GM18498 (cell line): ENCODE results near the gene GPATCH2L.

Source experiments
- ATAC-seq: cut with Tn5 transposase; IDR thresholded peaks from one replicate; pipeline ENCODE4 v1.9.1; 2021; ENCODE audit warnings: mild to moderate bottlenecking, moderate library complexity; ENCODE audit not compliant: unreplicated experiment

GPATCH2L gene

DNA sequence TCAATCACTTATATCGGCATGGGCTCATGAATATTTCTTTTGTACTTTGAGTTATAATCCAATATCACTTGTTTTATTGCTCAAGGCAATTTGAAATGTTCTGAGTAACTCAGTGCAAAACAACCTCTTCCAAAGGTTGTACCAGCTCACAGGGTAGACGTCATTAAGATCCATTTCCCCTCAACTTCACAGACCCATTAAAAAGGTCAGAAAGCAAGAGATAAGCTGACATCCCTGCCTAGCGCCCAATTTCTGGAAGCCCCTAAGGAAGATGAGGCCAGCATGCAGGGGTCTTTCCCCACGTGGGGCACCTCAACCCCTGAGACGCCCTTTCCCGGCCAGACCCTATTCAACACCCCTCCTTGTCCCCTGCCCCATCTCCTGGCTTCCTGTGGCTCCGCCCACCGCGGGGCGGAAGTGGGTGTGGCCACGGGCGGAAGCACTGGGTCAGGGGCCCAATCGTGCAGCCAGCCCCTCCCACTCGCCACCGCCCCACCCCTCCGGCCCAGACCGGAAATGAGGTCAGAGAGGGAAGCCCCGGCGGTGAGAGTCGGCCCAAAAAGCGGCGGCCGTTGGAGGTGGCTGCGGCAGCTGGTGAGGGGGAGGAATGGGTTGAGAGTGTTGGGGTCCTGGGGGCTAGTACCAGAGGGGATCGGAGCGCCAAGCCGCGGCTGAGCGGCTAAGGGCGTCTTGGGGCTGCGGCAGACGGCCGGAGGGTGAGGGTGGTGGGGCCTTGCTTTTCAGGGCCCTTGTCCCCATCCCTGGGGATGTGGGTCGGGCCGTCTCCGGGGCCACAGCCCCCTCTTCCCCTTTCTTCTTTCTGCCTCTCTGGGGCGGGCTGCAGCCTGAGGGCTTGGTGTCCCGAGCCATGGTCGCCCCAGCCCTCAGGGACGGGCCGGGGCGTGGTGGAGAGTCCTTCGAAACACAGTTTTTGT lies at the start of gene GPATCH2L:
GPATCH2L (plus strand) TSS at position 525 of the 935 bp plus-strand sequence. CDS start 2,442 bp downstream, outside the sequence.
- ATAC-seq = peak; percentile 92

DNA sequence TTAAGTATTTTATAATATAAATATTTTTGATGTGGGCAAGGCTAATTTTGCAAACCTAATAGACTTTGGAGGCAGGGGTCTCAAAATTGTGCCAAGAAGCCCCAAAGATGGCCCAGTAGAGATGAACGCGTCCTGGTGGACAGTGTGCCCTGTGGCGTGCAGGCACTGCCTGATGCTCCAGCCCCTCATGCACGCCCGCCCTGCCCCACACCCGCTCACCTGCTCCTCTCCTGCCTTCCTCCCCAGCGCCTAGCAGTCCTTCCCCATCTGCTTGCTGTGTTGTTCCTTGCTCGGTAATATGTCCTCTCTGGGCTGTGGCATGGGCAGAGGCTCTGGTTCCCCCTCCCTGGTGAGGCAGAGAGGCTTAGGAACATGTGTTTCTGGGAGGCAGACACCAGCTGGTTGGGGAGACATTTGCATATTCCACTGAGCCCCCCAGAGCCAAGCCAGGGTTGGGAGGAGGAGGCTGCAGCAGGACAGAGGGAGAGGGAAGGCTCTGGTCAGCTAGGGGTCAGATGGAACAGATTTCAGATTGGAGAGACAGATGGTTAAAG lies 46.8 kb upstream of the GPATCH2L start:
- no peak for ATAC-seq

DNA sequence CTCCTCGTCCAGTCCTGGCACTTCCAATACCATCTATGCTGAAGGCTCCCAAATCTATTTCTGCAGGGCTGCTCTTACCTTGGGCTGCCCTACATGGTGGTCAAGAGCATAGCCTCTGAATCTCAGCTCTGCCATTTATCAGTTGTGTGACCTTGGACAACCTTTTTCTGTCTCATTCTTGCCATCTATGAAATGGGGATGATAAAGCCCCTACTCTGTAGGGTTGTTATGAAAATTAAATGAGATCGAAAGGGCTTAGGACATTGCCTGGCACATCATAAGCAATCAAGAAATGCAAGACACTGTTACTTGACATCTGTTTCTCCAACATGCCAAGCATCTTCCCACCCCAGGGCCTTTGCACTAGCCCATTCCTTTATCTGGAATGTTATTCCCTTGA lies 45.5 kb upstream of the GPATCH2L start:
- no peak for ATAC-seq

DNA sequence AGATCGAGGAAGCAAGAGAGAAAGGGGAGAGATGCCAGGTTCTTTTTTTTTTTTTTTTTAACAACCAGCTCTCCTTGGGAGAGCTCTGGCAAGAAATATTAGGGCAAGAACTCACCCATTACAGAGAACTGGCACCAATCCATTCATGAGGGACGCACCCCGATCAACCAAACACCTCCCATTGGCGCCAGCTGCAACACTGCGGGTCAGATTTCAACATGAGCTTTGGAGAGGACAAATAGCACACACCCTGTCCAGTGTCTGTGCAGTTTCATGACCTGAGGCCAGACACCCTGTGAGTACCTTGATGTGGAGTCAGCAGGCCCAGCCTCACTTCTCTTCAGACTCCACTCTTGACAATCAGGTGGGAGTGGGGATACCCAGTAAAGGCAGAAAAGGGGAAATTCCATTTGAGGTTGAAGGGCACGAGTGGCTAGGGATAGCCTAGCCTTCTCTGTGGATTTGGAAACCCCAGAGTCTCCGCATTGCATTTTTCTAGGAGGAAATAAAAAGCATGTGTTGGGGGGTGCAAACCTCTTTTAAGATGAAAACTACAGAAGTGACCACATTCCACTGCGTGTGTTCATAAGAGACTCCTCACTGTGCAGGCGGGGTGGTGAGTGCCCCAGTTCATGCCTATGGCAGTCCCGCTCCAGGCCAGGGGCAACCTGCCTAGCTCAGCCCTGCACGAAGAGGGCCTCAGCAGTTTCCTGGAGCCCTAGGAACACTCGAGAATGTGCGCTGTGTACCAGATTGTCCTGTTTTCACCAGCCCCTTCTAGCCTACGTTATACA lies 42.4 kb upstream of the GPATCH2L start:
- ATAC-seq = no peak

DNA sequence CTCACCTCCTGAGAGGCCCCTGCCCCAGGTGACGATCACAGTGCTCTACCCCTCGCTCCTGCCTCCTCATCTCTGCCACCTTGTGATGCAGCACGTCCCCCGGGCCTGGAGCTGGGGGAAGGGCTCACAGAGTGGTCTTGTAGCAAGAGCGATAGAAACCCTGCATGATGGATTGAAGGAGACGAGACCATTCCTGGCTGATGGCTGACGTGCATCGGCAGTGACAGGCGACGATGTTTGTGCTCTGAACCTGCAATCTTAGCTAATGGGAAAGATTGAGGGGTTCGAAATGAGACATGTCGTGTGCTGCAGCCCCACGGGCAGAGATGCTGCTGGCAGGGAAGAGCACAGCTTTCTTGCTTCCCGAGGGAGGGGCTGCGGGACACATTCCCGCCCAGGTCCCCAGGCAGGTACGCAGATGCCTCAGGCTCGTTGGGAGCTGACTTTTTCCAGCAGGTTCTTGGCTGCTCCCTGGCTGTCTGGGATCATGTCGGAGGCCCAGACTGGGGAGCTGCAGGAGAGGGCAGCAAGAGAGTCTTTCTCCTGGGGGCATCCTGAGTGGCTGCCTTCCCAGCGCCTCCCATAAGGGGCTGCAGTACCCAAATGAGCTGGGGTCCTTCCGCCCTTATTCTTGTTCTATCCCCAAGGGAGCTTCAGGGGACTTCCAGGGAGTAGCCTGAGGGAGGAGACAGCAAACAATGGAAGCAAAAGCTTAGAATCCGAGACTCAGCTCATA lies 38.7 kb upstream of the GPATCH2L start:
- no peak for ATAC-seq

DNA sequence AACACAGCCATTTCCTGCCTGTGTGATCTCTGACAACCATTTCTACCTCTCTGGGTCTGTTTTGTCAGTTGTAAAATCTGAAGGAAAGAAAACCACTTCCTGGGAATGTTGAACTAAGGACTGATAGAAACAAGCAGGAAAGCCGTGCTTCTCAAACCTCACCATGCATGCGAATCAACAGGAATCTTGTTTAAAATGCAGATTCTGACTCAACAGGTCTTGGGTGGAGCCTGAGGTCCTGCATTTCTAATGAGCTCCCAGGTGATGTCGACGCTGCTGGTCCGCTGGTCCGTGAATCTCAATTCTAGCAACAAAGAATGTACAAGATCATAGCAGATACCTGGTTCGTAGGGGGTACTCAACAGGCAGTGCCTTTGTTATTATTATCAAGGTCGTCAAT lies 38.0 kb upstream of the GPATCH2L start:
- ATAC-seq = no peak

DNA sequence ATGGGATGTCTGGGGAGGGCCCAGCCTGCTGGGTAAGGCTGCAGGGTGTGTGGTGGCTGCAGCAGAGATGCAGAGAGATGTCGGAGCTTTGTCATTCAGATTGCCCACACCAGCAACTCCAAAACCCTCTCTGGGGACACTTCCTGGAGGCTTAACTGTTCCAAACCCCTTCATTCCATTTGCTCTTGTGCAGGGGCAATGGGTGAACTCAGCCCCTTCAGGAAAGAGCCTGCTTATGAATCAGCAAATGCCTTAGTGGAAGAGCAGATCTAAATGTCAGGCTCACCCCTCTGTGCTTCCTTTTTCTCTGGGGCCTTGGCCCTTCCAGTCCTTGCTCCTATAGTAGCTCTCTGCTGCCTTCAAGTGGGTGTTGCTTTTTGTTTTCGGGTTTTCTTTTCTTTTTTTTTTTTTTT lies 36.7 kb upstream of the GPATCH2L start:
- ATAC-seq = no peak

DNA sequence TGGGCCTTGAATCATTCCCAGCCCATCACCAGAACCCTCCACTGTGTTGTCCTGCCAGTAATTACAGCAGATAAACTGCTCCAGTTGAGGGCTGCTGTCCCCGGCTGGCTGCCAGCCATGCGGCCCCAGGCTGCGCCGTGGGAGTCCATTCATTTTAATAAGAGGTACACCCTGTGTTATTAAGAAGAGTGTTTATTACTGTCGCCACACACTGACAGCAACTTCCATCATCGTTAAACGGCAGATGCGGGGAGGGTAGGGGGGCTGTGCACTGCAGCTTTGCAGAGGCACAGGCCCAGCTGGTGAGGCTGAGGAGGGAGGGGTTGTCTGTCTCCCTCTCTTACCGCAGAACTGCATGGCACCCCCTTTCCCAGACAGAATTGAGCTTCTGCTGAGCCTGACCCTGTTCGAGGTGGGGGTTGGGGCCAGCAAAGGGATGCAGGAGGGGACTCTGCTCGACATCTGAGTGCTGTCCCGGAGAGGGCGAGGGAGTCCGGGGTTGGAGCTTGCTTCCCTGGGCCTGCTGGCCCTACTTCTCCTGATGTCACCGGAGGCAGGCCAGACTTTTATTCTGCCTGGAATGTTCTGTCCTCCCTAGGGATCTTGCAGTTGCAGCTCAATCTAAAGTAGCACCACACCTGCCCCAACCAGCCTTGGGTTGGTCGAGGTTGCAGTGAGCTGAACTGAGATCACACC lies 33.8 kb upstream of the GPATCH2L start:
- no peak for ATAC-seq

DNA sequence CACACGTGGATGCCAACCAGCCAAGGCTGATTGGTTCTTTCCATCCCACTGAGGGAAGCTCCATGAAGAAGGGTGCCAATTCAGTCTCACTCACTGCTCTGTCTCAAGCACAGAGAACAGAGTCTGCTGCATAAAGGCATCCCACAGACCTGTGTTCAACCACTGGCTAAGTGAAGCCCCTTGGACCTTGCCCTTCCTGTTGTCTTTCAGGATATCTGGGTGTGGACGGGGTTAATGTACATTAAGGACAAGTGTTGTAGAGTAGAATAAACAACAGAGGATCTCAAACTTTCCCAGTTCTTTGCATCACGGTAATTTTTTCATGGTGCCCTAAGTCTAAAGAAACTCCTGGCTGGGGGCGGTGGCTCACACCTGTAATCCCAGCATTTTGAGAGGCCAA lies 33.1 kb upstream of the GPATCH2L start:
- no peak for ATAC-seq

DNA sequence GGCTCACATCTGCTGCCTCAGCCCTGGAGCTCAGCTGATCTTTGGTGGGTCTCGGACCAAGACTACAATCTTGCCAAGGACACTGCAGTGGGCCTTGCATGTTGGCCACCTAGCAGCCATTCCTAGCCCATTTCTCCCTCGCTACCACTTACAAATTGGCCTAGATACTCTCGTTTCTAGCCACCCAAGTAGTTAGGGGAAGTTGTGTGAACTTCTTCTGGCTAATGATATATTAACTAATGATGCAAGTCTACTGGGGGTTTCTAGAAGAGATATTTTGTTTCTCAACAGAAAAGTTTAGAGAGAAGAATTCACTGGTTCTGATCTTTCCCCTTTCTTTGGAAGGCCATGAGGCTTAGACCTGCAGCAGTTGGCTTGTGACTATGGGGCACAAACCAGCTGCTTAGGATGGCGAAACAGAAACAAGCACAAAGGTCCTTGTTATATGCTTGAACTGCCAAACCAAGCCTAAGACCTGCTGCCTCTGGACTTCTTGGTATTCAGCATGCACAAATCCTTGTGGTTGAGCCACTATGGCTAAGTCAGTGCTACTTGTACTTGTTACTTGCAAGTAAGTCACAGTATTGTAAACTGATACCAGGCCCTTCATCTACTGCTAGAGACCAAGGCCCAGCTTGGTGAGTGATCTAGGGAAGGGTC lies 30.5 kb upstream of the GPATCH2L start:
- no peak for ATAC-seq

DNA sequence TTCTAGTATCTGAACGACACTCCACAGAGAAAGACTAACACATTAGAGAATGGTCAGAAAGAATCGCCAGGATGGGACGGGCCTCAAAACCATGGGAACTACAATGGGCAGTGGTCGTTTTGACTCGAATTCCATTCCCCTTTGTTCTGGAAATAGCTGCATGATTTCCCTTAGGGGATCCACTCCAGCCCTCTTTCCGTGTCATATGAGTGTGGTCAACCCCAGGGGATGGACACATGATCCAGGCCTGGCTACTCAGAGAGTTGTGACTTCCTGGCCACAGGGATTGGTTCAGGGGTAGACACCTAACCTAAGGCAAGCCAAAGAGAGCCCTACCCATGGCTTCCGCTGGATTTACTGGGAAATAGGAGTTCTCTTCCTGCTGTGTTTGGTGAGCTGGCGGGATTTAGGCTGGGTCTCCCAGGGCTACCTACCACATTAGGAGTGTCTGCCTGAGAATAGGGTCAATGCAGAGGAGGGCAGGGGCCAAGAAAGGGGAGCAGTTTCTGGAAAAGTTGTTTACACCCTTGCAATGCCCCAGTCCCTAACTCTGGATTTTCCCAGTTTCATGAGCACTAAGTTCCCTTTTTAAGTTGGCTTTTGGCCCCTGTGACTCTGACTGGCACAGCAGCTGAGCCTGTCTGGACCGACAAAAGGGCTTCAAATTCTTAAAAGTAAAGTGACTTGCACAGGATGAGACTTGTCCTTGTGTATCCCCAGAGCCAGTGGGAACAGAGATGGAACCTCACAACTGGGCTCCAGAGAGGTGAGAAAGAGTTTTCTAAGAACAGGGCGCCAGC lies 28.1 kb upstream of the GPATCH2L start:
- no peak for ATAC-seq

DNA sequence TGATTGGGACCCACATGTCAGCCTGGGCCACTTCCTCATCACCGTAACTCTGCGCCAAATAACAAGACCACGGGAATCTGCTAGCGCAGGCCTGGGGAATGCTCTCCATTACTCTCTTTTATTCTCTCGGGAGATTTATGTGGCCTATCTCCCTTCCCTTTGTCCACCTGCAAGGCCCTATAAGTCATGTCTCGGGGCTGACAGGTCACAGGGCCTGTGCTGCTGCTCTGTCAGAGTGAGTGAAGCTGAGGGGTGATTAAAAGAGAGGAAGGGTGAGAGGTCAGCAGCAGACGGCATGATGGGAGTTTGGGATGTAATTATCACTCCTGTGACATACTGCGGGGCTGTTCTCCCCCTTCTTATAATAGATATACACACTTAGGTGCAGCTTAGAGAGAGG lies 26.2 kb upstream of the GPATCH2L start:
- ATAC-seq = no peak

DNA sequence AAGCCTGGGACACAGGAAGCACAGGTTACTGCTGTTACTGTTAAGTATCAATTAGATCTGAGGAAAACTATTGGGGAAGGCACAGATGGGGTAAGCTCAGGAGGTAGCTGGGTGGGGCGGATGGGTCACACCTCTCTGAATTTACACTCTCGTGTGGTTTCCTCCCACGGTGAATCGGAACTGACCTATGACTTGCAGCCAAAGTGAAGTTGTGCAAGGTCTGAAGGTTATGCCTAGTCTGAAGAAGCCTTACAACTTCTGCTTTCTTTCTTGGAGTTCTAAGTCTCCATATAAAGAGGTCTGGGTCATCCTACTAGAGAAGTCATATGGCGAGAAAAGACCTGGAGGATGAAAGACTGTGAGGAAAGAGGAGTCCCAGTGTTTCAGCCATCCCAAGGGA lies 25.6 kb upstream of the GPATCH2L start:
- ATAC-seq = no peak

DNA sequence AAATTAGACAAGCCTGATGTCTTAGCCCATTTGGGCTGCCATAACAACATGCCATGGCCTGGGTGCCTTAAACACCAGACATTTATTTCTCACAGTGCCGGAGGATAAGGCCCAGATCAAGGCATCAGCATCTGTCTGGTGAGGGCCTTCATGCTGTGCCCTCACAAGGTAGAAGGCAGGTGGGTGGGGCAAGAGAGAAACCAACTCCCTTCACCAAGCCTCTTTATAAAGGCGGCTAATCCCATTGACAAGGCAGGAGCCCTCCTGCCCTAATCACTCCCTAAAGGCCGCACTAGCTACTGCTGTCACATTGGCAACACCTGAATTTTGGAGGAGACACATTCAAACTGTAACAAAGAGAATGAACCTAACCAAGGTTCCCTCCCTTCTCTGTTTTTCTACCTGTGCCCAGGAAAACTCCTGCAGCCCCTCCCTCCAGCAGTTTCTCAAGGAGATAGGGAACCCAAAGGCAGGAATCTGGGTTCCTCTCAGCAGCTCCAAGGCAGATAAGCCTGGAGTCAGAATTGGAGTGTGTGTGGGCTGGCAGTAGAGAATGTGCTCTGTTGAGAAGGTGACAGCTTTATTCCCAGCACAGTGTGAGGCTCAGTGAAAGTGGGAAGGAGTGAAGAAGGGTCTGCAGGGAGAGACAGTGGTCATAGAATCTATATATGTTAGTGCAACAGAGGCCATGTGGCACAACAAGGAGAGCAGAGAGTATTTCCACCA lies 21.7 kb upstream of the GPATCH2L start:
- ATAC-seq = no peak

DNA sequence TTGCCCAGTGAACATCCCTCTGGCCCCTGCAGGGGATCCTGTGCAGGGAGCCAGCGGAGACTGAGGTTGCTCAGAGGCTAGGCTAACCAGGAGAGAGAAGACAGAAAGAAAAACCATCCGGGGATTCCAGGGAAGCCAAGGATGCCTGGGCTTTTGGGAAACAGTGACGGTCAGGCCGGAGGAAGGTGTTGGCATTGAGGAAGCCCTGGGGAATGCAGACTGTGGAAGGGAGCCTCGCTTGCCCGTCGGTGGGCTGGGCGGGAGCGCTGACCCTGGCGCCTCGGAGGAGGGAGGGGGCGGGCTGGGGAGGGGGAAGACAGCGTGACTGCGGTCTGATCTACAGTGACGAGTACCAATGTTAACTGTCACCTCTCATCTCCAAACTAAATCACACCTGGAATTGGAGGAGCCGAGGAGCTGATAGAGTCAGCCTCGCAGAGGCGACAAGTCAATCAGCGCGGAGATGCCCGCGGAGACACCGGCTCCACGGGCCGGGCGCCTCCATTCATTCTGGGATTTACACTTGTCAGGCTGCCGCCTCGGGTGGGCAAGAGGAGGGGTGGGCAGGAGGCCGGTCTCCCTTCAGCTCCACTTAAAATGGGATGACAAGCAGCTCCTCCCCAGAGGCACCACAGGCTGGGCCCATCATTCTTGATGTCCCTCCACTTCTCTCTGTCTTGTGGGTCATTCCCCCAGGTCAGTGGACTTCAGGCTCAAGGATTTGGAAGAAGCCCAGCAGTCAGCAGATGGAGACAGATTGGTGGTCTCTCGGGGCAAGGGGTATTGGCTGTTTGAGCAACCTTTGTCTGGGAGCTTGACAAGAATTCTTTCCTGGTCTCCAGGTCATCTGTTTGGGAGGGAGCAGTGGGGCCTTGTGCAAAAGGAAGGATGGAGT lies 20.4 kb upstream of the GPATCH2L start:
- no peak for ATAC-seq

DNA sequence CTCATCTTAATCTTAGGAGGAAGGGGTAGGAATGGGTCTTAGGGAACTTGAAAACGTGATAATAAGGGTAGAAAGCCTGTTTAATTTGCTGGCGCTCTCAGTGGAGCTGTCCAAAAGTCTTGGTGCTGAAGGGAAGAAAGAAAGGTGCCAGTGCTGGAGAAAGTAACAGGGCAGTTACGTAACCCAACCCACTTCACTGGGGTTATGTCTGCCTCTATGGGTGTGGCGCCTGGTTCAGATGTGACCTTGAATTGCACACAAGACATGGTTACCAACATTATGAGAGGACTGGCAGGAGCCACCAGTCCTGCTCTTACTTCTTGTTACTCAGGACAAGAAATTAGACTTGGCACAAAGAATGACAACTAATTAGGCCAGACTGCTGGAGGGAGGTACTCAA lies 18.6 kb upstream of the GPATCH2L start:
- no peak for ATAC-seq

DNA sequence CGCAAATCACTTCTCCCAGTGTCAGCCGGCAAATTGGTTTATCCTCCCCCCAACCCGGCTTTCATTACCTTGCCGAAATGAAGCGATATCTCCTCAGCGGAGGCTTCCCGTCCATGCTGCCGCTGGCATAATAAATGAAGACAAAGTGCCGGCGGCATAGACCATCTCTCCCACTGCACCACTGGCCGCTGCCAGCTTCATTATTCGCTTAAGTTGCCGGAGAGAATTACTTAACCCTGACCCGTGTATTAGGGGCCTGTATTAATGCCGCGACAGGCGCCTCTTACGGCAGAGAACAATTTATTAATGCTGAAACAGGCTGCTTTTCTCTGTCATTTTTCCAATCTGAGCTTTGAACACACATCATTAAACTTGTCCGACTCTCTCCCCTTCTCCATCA lies 17.5 kb upstream of the GPATCH2L start:
- no peak for ATAC-seq
